Midbrain (tissue), 1 donor: ENCODE data around the gene HTRA3.

Experiments
- DNase-seq: peaks from one replicate; lab custom pipeline; 2025; lab: John Stamatoyannopoulos, UW

HTRA3 gene

DNA sequence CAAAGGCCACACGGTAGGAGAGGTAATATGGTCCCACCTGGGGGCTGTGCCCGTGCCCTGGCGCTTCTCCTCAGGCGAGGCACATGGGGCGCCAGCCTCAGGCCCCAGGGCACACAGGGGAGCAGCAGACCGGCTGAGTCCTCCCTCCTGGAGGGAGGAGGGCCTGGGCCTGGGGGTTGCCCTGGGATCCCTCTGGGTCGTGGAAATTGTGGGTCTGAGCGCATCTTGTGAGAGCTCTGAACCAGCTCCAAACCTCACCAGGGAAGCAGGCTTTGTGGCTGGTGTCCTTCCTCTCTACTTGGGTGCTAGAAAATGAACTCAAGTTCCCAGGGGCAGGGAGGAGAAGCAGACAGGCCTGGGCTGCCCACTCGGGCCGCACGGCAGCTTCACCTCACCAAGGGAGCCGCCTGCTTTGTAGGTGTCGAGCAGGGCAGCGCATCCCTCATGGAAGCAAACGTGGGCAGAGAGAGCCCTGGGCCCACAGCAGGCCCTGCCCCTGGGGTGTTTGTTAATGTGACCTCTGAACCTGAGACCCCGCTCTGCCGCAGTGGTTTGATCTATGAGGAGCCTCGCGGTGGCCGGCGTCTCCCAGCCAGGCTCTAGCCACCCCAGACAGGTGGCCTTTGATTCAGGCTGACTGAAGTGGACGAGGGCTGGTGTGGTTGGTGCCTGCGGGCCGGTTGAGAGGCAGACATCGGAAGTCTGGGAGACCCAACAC lies 10.8 kb downstream of the HTRA3 start:
- DNase-seq = no peak

DNA sequence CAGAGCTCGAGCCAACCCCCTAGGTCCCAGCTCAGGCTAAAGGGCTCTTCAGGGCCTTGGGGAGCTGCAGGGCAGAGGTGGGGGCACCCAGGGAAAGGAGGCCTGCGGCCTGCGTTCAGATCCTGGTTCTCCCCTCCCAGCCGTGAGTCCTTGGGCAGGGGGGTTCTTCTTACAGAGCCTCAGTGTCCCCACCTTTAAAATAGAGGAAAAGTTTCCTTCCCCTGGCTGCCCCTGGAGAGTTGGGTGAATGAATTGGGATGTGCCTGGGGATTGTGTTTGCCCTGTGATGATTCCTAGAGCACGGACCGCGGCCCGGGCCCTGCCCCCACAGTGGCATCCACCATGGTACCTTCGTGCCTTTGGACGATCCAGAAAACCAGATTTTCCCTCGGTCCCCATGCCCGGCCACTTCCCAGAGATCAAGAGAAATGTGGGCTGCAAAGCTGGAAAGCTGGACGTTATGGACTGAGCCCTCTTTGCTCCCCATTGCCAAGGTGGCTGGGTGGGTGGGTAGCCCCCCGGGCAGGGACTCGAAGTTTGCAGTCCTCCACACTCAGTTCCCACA lies 11.4 kb downstream of the HTRA3 start:
- no peak for DNase-seq

DNA sequence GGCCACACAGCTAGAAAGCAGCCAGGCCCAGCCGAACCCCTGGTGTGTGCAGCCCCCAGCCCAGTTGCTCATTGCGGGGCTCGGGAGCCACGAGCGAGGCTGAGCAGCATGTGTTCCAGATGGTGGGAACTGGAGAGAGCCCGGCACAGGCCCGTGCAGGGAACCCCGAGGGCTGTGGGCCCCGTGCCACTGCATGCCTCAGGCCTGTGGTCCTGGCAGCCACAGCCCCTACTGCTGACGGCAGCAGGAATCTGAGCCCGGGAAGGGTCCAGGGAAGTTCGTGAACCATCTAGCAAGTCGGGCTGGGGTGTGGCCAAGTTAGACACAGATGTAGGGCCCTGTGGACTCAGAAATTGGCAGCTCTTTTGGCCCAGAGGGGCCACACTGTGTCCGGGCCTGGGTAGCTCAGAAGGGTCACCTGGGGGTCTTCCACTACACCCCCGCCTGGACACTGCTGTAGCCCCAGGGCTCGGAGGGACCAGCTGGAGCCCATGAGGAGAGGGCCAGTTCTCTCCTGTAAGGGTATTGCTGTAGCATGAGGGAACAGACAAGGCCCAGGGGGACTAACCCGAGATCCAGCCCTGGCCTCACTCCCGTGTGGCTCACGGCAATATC lies 12.1 kb downstream of the HTRA3 start:
- no peak for DNase-seq

DNA sequence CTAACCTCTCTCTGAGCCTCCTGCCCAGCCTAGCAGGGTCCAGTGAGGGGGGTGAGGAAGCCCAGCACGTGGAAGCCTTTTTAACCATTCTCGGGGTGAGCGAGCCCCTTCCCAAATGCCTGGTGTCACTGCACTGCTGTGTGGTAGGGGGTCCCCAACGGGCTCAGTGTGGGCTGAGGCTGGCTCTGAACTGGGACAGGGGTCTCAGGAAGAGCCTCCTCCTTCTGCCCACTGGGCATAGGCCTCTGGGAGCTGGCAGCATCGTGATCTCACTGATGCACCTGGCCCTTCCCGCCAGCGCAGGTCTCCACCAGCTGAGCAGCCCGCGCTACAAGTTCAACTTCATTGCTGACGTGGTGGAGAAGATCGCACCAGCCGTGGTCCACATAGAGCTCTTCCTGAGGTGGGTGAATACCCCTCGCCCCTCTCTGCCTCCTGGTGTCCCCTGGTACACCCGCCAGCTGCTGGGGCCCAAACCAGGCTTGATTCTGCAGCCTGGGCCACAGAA lies 12.6 kb downstream of the HTRA3 start:
- no peak for DNase-seq

DNA sequence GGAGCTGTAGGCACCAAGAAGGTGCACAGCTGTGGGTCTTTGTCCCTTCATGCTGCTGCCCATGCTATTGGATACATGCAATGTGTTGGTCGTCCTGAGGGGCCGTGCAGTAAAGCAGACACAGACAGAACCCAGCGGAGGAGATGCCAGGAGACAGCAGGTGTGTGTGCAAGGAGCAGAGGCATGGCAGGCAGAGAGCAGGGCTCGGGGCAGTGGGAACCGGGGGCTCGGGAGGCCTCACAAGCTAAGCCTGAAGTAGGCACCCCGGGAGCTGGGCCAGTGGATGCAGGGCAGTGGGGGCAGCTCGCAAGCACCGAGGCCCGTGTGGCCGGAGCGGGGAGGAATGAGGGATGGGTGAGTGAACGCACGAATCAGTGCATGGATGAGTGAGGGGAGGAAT lies 13.2 kb downstream of the HTRA3 start:
- DNase-seq = no peak

DNA sequence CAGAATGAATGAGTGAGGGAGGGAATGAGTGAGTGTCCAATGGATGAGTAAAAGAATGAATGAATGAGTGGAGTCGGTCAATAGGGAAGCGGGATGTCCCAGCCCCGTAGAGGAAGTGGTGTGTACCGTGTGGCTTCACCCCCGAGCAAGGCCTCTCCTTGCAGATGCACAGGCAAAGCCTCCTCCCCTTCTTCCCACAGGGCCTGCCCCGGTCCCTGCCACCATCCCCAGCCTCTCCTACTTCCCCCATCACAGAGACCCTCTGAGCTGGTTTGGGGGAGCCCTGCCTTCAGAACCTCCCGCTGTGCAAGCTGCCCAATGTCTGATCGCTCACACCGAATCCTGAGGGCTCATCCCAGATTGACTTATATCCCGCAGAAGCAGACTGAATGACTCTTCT lies 13.6 kb downstream of the HTRA3 start:
- DNase-seq = no peak

DNA sequence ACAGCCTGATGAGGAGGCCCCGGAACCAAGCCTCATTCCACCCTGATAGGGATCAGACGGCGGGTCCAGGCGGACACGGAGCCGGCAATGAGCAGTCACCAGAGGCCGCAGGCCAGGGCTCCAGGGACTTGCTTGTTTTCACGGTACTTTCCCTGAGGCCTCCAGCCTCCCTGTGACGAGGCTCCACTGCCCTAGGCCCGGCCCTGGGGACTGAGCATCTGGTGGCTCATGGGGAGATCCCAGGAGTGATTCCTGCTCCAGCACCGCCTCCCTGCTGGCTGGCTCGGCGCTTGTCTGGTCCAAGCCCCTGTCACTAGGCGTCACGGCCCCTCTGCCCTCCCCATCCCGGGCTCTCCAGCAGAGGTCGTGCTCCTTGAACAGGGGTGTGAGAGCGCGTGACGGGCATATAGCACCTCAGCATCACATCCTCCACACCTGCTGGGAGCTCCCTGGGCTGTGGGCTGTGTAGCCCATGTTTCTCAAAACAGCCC lies 14.1 kb downstream of the HTRA3 start:
- DNase-seq = no peak

DNA sequence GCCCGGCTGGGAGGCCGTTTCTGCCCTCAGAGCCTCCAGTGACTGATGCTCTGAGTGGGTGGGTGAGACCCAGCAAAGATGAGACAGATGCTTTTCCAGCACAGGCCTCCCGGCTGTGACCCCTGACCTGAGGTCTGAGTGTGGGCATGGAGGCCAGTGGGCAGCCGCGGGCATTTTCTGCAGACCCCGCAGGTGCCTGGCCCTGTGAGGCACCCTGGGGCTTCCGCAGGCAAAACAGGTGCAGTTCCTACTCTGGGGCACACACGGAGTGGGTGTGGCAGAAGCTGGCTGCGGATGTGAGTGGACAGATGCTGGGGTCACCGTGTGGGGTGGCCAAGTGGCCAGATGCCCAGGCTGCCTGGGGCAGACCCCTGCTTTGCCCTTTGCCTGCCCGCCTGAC lies 14.8 kb downstream of the HTRA3 start:
- DNase-seq = no peak

DNA sequence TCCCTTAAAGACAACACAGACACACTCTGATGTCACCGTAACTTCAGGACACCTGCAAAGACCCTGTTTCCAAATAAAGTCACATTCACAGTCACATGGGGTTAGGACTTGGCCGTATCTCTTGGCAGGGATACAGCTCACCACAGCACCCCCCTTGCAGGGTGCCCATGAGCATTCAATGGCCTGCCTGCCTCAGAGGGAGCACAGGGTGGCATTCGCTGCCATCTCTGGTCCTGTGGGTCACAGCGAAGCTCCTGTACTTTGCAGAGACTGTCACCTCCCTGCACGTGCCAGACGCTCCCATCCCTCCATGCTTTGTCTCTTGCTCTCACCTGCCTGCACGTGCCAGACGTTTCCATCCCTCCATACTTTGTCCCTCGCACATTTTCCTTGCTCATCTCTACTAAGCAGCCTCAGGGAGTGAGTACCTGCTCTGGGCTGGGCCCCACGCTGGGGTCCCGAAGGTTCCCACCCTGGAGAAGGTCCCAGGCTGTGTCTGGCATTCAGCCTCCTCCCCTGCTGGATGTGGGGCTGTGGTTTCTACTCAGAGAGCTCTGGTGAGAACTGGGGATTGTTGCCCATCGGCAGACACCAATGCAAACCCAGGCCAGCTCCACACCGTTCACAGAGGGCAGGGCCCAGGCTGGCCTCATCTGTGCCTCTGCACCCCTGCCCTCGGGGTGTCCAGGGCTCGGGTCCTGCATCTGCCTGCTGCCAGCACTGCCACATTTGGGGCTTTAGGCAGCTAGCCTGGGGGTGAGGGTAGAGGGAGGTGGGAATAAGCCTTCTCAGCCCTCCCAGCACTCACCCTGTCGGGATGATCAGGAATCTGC lies 15.8 kb downstream of the HTRA3 start:
- DNase-seq = no peak

DNA sequence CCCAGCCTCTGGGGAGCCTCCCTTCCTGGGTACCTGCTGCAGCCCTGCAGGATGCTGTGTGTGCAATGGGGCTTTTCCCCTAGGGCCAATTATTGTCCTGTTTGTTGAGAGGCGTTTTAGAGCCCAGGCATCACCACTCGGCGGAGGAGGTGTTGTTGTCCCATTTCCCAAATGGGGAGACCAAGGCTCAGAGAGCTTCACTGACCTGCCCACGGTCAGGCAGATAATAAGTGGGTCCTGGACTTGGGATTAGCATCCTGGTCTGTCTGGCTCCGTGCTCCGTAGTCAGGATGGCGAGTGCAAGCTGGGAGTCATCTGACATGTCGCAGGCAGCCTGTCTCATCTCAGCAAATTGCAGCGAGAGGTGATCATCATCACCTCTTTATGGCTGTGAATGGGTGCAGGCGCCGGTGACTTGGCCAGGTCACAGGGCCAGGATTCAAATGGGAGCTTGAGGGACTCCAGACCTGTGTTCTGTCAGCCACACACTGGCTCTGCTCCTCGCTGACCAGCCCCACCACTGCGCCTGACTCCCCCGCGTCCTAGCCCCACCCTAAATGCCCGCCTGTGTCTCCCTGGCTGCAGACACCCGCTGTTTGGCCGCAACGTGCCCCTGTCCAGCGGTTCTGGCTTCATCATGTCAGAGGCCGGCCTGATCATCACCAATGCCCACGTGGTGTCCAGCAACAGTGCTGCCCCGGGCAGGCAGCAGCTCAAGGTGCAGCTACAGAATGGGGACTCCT lies 16.6 kb downstream of the HTRA3 start:
- no peak for DNase-seq

DNA sequence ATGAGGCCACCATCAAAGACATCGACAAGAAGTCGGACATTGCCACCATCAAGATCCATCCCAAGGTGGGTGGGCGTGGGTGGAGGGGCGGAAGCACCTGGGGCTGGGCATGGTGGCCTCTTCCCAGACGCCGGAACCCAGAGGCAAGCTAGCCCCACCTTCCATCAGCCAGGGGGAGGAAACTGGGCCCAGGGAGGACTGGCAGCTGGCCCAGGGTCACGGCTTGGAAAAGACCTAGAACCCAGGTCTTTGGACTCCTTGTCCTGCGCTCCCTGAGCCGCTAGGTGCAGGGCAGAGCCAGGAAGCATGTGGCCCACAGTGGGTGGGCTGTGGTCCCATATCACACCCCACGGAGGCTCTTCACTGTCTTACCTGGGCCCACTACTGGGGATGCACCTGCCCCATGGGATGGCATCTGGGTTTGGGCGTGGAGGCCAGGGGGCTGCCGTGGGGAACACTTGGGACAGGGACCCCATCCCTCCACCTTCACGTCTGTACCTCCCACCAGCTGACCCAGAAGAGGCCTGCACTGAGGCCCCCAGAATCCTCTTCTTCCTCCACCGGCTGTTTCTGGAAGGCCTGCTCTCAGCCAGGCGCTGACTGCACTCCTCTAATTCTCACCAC lies 17.3 kb downstream of the HTRA3 start:
- DNase-seq = no peak

DNA sequence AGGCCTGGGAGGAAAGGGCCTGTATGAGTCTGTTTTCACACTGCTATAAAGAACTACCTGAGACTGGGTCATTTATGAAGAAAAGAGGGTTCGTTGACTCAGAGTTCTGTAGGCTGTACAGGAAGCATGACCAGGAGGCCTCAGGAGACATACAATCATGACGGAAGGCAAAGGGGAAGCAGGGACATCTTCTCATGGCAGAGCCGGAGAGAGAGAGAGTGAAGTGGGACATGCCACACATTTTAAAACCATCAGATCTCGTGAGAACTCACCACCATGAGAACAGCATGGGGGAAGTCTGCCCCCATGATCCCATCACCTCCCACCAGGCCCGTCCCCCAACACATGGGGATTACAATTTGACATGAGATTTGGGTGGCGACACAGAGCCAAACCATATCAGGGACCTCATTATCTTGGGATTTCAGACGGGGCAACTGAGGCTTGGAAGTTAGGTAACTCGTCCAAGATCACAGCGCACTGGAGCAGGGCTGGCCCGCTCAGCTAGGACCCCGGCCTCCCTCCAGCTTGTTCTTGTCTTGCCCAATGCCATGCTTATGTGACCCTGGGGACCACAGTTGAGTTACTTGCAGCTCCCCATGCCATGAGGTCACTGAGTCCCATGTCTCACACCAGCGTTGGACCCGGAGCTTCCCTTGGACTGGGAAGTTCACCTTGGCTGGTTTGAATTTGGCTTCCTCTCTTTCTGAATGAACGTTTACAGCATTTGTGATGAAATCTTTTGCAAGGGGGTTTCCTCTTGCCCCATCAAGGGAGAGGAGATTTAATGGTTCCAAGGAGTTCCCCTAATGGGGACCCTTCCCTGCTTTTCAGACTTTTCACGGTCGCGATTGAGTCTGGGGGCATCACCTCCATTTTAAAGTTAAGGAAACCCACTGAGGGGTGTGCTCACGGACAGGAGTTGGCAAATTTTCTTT lies 18.1 kb downstream of the HTRA3 start:
- DNase-seq = no peak

DNA sequence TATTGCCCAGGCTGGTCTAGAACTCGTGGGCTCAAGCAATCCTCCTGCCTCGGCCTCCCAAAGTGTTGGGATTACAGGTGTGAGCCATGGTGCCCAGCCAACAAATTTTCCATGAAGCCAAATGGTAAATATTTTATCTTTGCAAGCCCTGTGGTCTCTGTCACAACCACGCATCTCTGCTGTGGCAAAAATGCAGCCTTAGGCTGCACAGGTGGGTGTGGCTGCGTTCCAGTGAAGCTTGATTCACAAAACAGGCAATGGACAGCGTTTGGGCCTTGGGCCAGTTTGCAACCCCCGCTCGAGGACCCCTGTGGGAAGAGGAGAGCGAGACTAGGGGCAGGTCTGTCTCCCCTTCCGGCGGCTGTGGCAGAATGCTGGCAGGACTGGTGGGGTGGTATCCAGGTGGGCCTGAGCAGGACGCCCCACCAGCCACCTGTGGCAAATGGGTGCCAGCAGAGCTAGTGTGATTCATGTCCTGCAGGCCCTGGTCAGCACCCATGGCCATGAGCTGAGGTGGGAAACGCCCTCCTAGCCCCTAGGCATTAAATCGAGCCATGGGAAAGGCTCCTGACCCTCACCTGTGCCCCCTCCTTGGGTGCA lies 19.7 kb downstream of the HTRA3 start:
- DNase-seq = no peak

DNA sequence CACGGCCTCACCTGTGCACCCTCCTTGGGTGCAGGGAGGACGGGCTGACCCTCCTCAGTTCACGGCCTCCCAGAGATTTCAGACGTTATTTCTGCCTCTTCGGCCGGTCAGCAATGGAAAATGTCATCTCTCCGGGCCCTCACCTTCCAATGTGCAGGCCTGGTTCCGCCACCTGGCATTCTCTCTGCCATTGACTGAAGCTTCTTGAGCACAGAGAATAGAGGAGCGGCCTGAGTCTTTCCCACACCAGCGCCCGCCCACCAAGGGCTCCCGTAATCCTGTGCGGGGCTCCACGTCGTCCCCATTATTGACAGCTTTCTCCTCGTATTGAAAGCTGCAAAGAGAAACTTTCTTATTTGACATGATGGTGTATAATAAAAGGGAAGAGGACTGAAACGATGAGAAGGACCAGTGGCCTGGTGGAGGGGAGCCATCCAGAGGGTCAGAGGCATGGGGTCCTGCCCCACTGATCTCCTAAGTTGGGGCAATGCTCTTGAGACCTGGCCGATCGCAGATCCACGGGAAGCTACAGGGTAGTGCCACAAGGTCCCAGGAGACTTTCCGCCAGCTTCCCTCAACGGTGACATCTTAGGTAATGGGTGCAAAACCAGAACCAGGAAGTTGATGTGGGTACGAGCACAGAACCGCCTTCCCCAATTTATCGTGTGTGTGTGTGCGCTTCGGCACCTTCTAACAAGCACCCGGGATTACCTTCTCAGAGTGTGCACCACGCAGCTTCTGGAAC lies 20.6 kb downstream of the HTRA3 start:
- DNase-seq = no peak

DNA sequence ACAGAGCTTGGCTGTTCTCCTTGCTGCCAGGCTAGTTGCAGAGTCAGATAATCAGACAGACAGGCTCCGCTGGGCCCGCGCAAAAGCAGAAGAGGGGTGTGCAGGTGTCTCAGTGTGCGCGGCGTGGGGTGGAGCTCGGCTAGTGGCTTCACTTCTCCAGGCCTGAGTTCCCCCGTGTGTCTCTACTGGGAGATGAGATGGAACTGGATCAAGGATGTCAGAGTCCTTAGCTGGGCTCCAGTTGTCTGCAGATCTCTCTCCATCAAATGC lies 21.1 kb downstream of the HTRA3 start:
- DNase-seq = no peak

DNA sequence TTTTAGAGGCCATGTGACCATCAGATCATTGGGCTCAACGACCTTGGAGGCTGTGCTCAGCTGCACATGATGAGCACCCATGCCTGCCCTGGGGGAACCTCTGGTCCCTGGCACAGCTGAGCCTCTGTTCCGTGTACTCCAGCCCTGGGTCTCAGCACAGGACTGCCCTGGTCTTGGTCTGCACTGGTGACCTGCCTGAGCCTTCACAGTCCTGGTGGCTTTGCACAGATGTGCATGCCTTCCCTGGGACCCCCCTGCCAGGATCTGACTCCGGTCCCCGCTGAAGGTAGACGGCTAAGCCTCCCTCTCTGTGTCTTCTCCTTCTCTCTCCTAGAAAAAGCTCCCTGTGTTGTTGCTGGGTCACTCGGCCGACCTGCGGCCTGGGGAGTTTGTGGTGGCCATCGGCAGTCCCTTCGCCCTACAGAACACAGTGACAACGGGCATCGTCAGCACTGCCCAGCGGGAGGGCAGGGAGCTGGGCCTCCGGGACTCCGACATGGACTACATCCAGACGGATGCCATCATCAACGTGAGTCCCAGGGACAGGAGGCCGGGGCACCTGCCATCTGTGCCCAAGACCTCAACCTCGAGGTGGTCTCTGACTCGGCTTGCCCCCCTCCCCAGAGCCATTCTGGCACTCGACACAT lies 21.6 kb downstream of the HTRA3 start:
- DNase-seq = no peak

DNA sequence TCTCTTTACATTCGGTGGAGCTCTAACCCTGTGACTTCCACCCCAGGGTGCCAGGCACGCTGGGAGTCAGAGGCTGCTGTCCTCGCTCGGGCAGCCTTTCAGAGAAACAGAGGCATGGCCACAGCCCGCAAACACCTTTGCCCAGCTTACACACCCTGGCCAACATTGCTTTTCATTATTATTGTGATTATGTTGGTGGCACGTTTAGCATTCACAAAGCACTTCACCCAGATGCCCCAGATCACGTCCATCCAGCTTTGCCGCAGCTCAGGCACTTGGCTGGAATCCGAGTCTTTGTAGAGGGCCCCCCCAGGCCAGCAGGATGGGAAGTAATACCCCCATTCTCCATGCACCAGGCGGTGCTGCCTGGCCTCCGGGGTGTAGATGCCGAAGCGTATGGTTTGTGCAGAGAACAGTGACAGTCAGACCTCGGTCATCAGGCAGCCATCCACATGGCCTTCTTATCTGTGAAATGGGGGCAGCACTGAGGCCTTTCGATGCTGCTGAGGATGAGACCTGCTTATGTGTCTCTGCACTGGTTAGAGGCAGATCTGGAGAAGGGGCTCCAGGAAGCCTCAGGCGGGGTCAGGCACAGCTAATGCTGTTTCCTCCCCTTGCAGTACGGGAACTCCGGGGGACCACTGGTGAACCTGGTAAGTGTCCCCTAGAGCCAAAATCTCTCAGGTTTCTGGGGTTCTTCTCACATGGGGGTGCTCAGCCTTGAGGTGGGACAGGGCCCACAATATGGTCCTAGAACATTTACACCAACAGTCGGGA lies 22.3 kb downstream of the HTRA3 start:
- no peak for DNase-seq
